Natural killer cell (primary cell): ENCODE data around the gene COL4A1. TPM values are rescaled to one million over a fixed set of nuclear protein-coding genes. Genes with fewer than 3 reads are reported as not detected.

Source experiments
- ATAC-seq, 3 donors: fragments of 150-1000 bp in 2 of 3; fragments of 200-7000 bp in 1 of 3; cut with Tn5 transposase; 1 replicate in 1 of 3; 2 replicates in 2 of 3; pipeline ENCODE4 v1.10.0; 2021; ENCODE audit warnings: mild to moderate bottlenecking in 2 of 3, moderate library complexity in 2 of 3
- DNase-seq, 2 donors: peaks; one replicate each; pipeline versions ENCODE4 v3.0.0 to v3.0.0-alpha.2; 2013 to 2021; ENCODE audit warnings: mixed read lengths in 1 of 2
- H3K27ac ChIP-seq: one replicate; pipeline ENCODE4 v1.5.1; 2013; ENCODE audit warnings: mild to moderate bottlenecking, low read length
- H3K27me3 ChIP-seq: one replicate; pipeline ENCODE4 v1.6.1; 2013; ENCODE audit warnings: low read length; ENCODE audit not compliant: control insufficient read depth, insufficient read depth
- H3K36me3 ChIP-seq: one replicate; pipeline ENCODE4 v1.6.1; 2013; ENCODE audit warnings: low read length; ENCODE audit not compliant: control insufficient read depth, insufficient read depth
- H3K4me1 ChIP-seq: one replicate; pipeline ENCODE4 v1.6.1; 2013; ENCODE audit warnings: low read length; ENCODE audit not compliant: control insufficient read depth, insufficient read depth
- H3K4me3 ChIP-seq: one replicate; pipeline ENCODE4 v1.5.1; 2013; ENCODE audit warnings: low read length
- H3K9me3 ChIP-seq: one replicate; pipeline ENCODE4 v1.6.1; 2013; ENCODE audit warnings: low read length; ENCODE audit not compliant: control insufficient read depth, insufficient read depth
- H3K27ac Mint-ChIP-seq, 2 donors: one replicate each; pipeline ENCODE4 v1.8.0; 2022; ENCODE audit warnings: mild to moderate bottlenecking in 2 of 2, mixed read lengths in 2 of 2, moderate library complexity in 1 of 2
- H3K27me3 Mint-ChIP-seq, 2 donors: one replicate each; pipeline ENCODE4 v1.8.0; 2022; ENCODE audit warnings: low read depth in 2 of 2, mixed read lengths in 2 of 2
- H3K36me3 Mint-ChIP-seq: one replicate; pipeline ENCODE4 v1.8.0; 2022; ENCODE audit warnings: mixed read lengths
- H3K4me1 Mint-ChIP-seq, 2 donors: one replicate each; pipeline ENCODE4 v1.8.0; 2022; ENCODE audit warnings: mixed read lengths in 2 of 2
- H3K4me3 Mint-ChIP-seq: one replicate; pipeline ENCODE4 v1.8.0; 2022; ENCODE audit warnings: mild to moderate bottlenecking, moderate library complexity, mixed read lengths
- H3K9me3 Mint-ChIP-seq, 2 donors: one replicate each; pipeline ENCODE4 v1.8.0; 2022; ENCODE audit warnings: mixed read lengths in 2 of 2
- CTCF ChIP-seq: fragments of 200-600 bp; IDR thresholded peaks from one replicate; pipeline ENCODE4 v1.8.0; 2022; ENCODE audit warnings: antibody characterized with exemption
- WGBS: methylation state at CpG from one replicate; pipeline ENCODE4 v1.1.7; 2013; ENCODE audit warnings: missing lambda C conversion rate; ENCODE audit not compliant: insufficient coverage; 5-methylcytosine and 5-hydroxymethylcytosine counted together
- intact Hi-C: fragments of 100-400 bp; cut with micrococcal nuclease; formaldehyde crosslinking; loops from one replicate; pipeline ENCODE4 v1.14.2; 2022
- total RNA-seq, 4 donors: library from RNA; stranded (reverse); fragments of 120-200 nt in 1 of 4; gene quantifications; one replicate each; pipeline versions ENCODE4 v1.2.3 to v1.2.4, GENCODE V29; 2013 to 2022

COL4A1 gene
- total RNA-seq, 3 donors from 2014 or later (not counting 1 experiment from before 2014, with no cell fraction given) = not detected

- H3K4me3 Mint-ChIP-seq = no peak overlapping the region
- Histone ChIP-seq H3K36me3 (no peaks in the 10 kb centered on the region), H3K4me3 (no peak overlapping the region), H3K27ac (no peak overlapping the region), H3K27me3 (peaks cover 3% of the 10 kb centered on the region), H3K9me3 (no peaks in the 10 kb centered on the region), H3K4me1 (no peaks in the 10 kb centered on the region)
- H3K9me3 Mint-ChIP-seq = no peaks in the 10 kb centered on the region
- ATAC-seq (no peak), DNase-seq (no peak)
- intact Hi-C loops = no loop called here
- H3K4me1 Mint-ChIP-seq = no peaks in the 10 kb centered on the region
- peaks cover 35 to 71% of the 10 kb centered on the region in 2 donors for H3K27me3 Mint-ChIP-seq
- H3K36me3 Mint-ChIP-seq = no peaks in the 10 kb centered on the region
- no peak overlapping the region for H3K27ac Mint-ChIP-seq
- TF ChIP-seq CTCF = no peak
- 63% methylated on average over 9 of the region's 10 CpGs for WGBS
Measured at GRCh38 chr13:110299283-110299840, 7.6 kb downstream of the COL4A1 start.

GRCh38 chr13:110298505-110299282 lies 8.3 kb downstream of the COL4A1 start:
- Histone ChIP-seq H3K9me3 (no peaks in the 10 kb centered on the region), H3K27ac (no peak overlapping the region), H3K27me3 (no peaks in the 10 kb centered on the region), H3K4me3 (no peak overlapping the region), H3K4me1 (no peaks in the 10 kb centered on the region), H3K36me3 (no peaks in the 10 kb centered on the region)
- H3K4me1 Mint-ChIP-seq = no peaks in the 10 kb centered on the region
- WGBS = 26% methylated on average over 30 of the region's 33 CpGs
- ATAC-seq (no peak), DNase-seq (no peak)
- no peak for TF ChIP-seq CTCF
- no peak overlapping the region for H3K27ac Mint-ChIP-seq
- intact Hi-C loops = no loop called here
- H3K4me3 Mint-ChIP-seq = no peak overlapping the region
- peaks cover 32 to 64% of the 10 kb centered on the region in 2 donors for H3K27me3 Mint-ChIP-seq
- no peaks in the 10 kb centered on the region for H3K9me3 Mint-ChIP-seq
- no peaks in the 10 kb centered on the region for H3K36me3 Mint-ChIP-seq

- Mint-ChIP-seq H3K27me3 (peaks cover 28 to 56% of the 10 kb centered on the region in 2 donors), H3K4me1 (no peaks in the 10 kb centered on the region), H3K36me3 (no peaks in the 10 kb centered on the region), H3K4me3 (no peak overlapping the region), H3K27ac (no peak overlapping the region), H3K9me3 (no peaks in the 10 kb centered on the region)
- DNase-seq = no peak
- no peak for TF ChIP-seq CTCF
- intact Hi-C loops = no loop called here
- Histone ChIP-seq H3K27me3 (no peaks in the 10 kb centered on the region), H3K4me1 (no peaks in the 10 kb centered on the region), H3K4me3 (no peak overlapping the region), H3K27ac (no peak overlapping the region), H3K36me3 (no peaks in the 10 kb centered on the region), H3K9me3 (no peaks in the 10 kb centered on the region)
- WGBS = 38% methylated on average over 7 of the region's 12 CpGs
- no peak for ATAC-seq
Measured at GRCh38 chr13:110297766-110298504, 9.0 kb downstream of the COL4A1 start.
